Small intestine (tissue), 7 donors: ENCODE results near the gene NECAB3. TPM values are rescaled to one million over a fixed set of nuclear protein-coding genes. Genes with fewer than 3 reads are reported as not detected.
A peak's percentile ranks its signal among the peaks of the same experiment; 100 is the strongest.

Source experiments
- DNase-seq, 2 donors: peaks; one replicate each; pipeline versions ENCODE4 v3.0.0 to v3.0.0-alpha.2; 2013
- FAIRE-seq: peaks from 2 replicates; lab custom pipeline; 2012; peaks lifted over from hg19 to GRCh38; lab: Jason Lieb, UNC
- H3K27ac ChIP-seq, 3 donors: one replicate each; pipeline ENCODE4 v1.5.1; 2013; ENCODE audit warnings: low read length in 2 of 3, mild to moderate bottlenecking in 2 of 3, control low read depth in 1 of 3, inconsistent platforms in 1 of 3, low read depth in 1 of 3, moderate library complexity in 1 of 3
- H3K27me3 ChIP-seq, 3 donors: one replicate each; pipeline ENCODE4 v1.6.1; 2013; ENCODE audit warnings: low read length in 3 of 3, inconsistent platforms in 1 of 3; ENCODE audit not compliant: control insufficient read depth in 3 of 3, insufficient read depth in 3 of 3
- H3K36me3 ChIP-seq, 3 donors: one replicate each; pipeline ENCODE4 v1.6.1; 2013; ENCODE audit warnings: low read length in 3 of 3, inconsistent platforms in 1 of 3, low read depth in 1 of 3, mild to moderate bottlenecking in 1 of 3, moderate library complexity in 1 of 3; ENCODE audit not compliant: control insufficient read depth in 3 of 3, insufficient read depth in 2 of 3
- H3K4me1 ChIP-seq, 3 donors: one replicate each; pipeline ENCODE4 v1.6.1; 2013; ENCODE audit warnings: low read length in 2 of 3, inconsistent platforms in 1 of 3, low read depth in 1 of 3, mild to moderate bottlenecking in 1 of 3, moderate library complexity in 1 of 3; ENCODE audit not compliant: control insufficient read depth in 3 of 3, insufficient read depth in 2 of 3
- H3K4me3 ChIP-seq, 3 donors: one replicate each; pipeline ENCODE4 v1.5.1; 2013; ENCODE audit warnings: low read length in 3 of 3, control low read depth in 1 of 3, inconsistent platforms in 1 of 3, low read depth in 1 of 3, mild to moderate bottlenecking in 1 of 3, moderate library complexity in 1 of 3
- H3K9me3 ChIP-seq, 2 donors: one replicate each; pipeline ENCODE4 v1.6.1; 2013; ENCODE audit warnings: low read depth in 1 of 2, low read length in 1 of 2; ENCODE audit not compliant: control insufficient read depth in 2 of 2, insufficient read depth in 1 of 2
- WGBS, 3 donors: extraction: QIAGEN DNeasy Blood & Tissue Kit; methylation state at CpG; one replicate each; pipeline ENCODE4 v1.1.7; 2013; 5-methylcytosine and 5-hydroxymethylcytosine counted together
- polyA plus RNA-seq, 4 donors: library from polyadenylated mRNA; stranded (reverse) in 3 of 4; unstranded in 1 of 4; fragments of 200-250 nt in 3 of 4; fragments of 120-200 nt in 1 of 4; gene quantifications; one replicate each; pipeline versions ENCODE4 v1.2.1 to v1.2.3, GENCODE V29; 2013
- donor health status: healthy with polysubstance abuse.
- donor health status: control.
- donor health status: control.
- donor health status: Bipolar disorder and iron deficiency.
- donor health status: healthy.

NECAB3 gene
- polyA plus RNA-seq, 4 donors, result 24.4 to 54.8 (median 42.2) TPM

GRCh38 chr20:33670715-33671499, 3.3 kb downstream of the NECAB3 start:
- Histone ChIP-seq H3K9me3 (no peaks in the 10 kb centered on the region), H3K27ac (no peak overlapping the region), H3K4me1 (peaks cover 3 to 39% (median 5%) of the 10 kb centered on the region in 3 donors), H3K27me3 (no peaks in the 10 kb centered on the region), H3K4me3 (no peak overlapping the region), H3K36me3 (peaks cover 0 to 45% (median 5%) of the 10 kb centered on the region in 3 donors)
- FAIRE-seq (no peak), DNase-seq (no peak)
- 86 to 89% (median 88%) methylated on average over 6 of the region's 6 CpGs for WGBS, 3 donors

GRCh38 chr20:33669873-33670640, 4.2 kb downstream of the NECAB3 start:
- H3K27me3 ChIP-seq, result no peaks in the 10 kb centered on the region
- peaks cover 0 to 41% (median 5%) of the 10 kb centered on the region in 3 donors for H3K36me3 ChIP-seq
- peaks cover 3 to 32% (median 5%) of the 10 kb centered on the region in 3 donors for H3K4me1 ChIP-seq
- no peak overlapping the region for H3K4me3 ChIP-seq
- no peak for FAIRE-seq
- H3K27ac ChIP-seq, result no peak overlapping the region
- H3K9me3 ChIP-seq, result no peaks in the 10 kb centered on the region
- 76 to 92% (median 89%) methylated on average over 12 to 13 of the region's 13 CpGs for WGBS, 3 donors
- DNase-seq, result no peak

GRCh38 chr20:33669224-33669623, 5.0 kb downstream of the NECAB3 start:
- Histone ChIP-seq H3K4me3 (no peak overlapping the region), H3K4me1 (peaks cover 0 to 29% (median 0%) of the 10 kb centered on the region in 3 donors), H3K36me3 (peaks cover 0 to 41% (median 5%) of the 10 kb centered on the region in 3 donors), H3K27ac (no peak overlapping the region), H3K9me3 (no peaks in the 10 kb centered on the region), H3K27me3 (no peaks in the 10 kb centered on the region)
- 92 to 98% (median 94%) methylated on average over 5 of the region's 5 CpGs for WGBS, 3 donors
- FAIRE-seq (no peak), DNase-seq (no peak)

DNA sequence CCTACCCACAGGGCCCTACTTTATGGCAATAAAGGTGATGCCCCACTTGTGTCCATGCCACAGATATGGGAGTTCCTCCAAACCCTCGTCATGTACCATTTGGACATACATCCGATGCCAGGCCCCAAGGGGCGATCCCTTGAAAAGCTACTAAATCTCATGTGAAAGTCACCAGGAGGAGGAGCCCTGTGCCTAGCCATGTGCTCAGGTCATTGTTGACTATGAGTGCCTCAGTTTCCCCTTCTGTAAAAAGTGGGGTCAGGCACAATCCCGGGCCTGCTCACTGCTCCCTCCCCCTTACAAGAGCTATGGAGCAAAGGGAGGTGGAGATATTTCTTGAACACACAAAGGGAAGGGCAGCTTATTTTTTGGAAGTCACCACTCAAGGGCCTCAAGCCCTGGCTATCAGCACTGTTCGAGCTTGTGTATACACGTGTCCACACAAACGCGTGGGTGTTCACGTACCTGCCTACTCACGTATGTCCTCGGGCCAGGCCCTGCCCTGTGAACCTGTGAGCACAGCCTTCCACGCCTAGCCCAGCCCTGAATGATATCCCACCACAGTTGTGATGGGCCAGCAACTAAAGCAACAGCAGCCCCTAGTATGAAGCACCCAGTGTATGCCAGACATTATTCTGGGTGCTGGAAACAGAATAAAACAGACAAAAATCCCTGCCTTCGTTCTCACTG, 5.6 kb downstream of the NECAB3 start:
- WGBS, 3 donors, result 65 to 86% (median 79%) methylated on average over 13 of the region's 13 CpGs
- peaks cover 0 to 41% (median 5%) of the 10 kb centered on the region in 3 donors for H3K36me3 ChIP-seq
- no peaks in the 10 kb centered on the region for H3K9me3 ChIP-seq
- H3K4me1 ChIP-seq, result peaks cover 0 to 33% (median 0%) of the 10 kb centered on the region in 3 donors
- no peaks in the 10 kb centered on the region for H3K27me3 ChIP-seq
- no peak overlapping the region for H3K4me3 ChIP-seq
- peak overlapping the region in 1 of 3 donors; percentile 3 for H3K27ac ChIP-seq
- no peak for FAIRE-seq
- DNase-seq, result no peak

DNA sequence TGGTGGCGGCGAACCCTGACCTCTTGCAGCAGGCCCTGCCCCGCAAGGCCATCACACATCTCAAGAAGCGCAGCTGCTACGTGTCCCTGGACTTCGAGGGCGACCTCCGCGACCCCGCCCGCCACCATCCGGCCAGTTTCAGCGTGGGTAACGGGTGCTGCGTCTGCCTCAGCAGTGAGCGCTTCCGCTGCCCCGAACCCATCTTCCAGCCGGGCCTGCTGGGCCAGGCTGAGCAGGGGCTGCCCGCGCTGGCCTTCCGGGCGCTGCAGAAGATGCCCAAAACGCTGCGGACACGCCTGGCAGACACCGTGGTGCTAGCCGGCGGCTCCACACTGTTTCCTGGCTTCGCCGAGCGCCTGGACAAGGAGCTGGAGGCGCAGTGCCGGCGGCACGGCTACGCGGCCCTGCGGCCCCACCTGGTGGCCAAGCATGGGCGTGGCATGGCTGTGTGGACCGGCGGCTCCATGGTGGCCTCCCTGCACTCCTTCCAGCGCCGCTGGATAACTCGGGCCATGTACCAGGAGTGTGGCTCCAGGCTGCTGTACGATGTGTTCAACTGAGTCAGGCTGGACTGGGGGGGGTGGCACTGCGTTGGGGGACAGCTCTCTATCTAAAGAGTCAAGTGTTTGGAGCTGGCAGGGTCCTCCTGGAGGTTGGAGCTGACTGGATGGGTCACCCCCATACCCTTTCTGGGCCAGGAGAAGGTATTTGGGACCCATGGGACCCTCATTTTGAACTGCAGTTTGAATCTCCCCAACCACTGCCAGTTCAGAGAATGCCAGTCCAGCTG, 6.4 kb downstream of the NECAB3 start:
- 2 to 19% (median 11%) methylated on average over 43 to 47 of the region's 47 CpGs for WGBS, 3 donors
- H3K4me1 ChIP-seq, result peaks cover 0 to 31% (median 2%) of the 10 kb centered on the region in 3 donors

DNA sequence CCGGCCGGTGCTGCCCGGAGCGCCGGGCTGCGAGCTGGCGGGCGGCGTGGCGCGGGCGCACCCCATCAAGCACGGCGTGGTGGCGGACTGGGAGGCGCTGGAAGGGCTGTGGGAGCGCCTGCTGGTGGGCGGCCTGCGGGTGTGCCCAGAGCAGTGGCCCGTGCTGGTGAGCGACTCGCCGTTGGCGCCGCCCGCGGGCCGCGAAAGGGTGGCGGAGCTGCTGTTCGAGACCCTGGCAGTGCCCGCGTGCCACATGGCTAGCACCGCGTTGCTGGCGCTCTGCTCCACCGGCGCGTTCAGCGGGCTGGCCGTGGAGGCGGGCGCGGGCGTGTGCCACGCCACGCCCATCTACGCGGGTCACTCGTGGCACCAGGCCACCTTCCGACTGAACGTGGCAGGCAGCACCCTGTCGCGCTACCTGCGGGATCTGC, 7.0 kb downstream of the NECAB3 start:
- H3K27ac ChIP-seq, result peak overlapping the region; percentile 68 to 97 (median 82)
- H3K9me3 ChIP-seq, result no peaks in the 10 kb centered on the region
- H3K27me3 ChIP-seq, result no peaks in the 10 kb centered on the region
- WGBS, 3 donors, result 3 to 28% (median 7%) methylated on average over 38 to 55 of the region's 55 CpGs
- H3K36me3 ChIP-seq, result peaks cover 0 to 41% (median 5%) of the 10 kb centered on the region in 3 donors
- H3K4me3 ChIP-seq, result peak overlapping the region; percentile 44 to 58 (median 52)
- peaks cover 0 to 31% (median 5%) of the 10 kb centered on the region in 3 donors for H3K4me1 ChIP-seq
- peak; percentile 59 to 73 for DNase-seq
- FAIRE-seq, result no peak

More for the DNA sequence above, 6.4 kb downstream of the NECAB3 start:
- FAIRE-seq, result no peak
- H3K27me3 ChIP-seq, result no peaks in the 10 kb centered on the region
- peak overlapping the region in 2 of 3 donors; percentile 82 to 97 for H3K27ac ChIP-seq
- H3K9me3 ChIP-seq, result no peaks in the 10 kb centered on the region
- peak; percentile 83 to 91 for DNase-seq
- peaks cover 0 to 41% (median 5%) of the 10 kb centered on the region in 3 donors for H3K36me3 ChIP-seq
- H3K4me3 ChIP-seq, result peak overlapping the region; percentile 44 to 58 (median 52)

DNA sequence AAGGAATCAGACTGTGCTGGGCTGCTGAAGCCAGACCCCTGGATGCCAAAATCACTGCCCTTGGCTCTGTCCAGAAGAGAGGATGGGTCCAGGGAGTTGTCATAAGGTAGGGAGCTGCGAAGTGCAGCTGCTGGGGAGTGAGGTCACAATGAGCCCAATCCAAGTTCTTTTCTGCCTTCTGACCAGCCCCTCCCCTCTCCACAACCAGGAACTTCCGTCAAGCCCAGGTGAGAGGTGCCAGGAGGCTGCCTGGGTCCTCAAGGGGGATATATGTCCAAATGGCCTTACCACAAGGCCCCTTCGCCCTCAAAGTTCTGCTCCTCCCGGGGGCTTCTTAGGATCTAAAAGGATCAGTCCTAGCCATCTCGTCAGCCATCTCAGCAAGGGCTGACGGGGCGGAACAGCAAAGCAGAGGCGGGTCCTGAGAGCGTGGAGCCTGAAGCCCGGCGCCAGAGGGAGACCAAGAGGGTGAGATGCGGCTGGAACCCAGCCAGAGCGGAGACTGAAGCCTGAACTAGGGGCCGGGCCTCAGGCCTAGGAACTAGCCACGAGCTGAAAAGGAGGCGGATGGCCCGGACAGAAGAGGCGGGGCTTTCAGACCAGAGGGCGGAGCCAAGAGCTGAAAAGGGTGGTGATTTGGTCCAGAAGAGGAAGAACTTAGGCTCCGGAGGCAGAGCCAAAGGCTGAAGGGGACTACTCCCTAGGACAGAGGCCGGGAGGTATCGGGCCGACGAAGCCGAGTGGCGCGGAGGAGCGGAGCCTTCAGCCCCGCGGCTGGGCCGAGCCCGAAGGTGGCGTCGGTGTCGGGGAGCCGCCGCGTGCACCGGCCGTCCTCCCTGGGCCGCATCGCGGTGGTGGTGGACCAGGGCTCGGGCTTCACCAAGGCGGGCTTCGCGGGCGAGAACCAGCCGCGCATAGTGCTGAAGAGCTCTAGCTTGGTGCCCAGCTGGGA, 7.7 kb downstream of the NECAB3 start, which contains the start of gene ACTL10:
TSS of gene ACTL10 (plus strand) at position 651 of the 952 bp plus-strand sequence. CDS start 555 bp downstream, outside the sequence.
- Histone ChIP-seq H3K36me3 (peaks cover 0 to 36% (median 5%) of the 10 kb centered on the region in 3 donors), H3K4me3 (peak within 1 kb of the TSS; percentile 44 to 58 (median 52)), H3K9me3 (no peaks in the 10 kb centered on the region), H3K27ac (peak within 1 kb of the TSS; percentile 68 to 97 (median 82)), H3K4me1 (peaks cover 0 to 31% (median 5%) of the 10 kb centered on the region in 3 donors), H3K27me3 (no peaks in the 10 kb centered on the region)
- WGBS, 3 donors, result 3 to 6% (median 4%) methylated on average over 41 to 50 of the region's 50 CpGs
- peak; percentile 98 for DNase-seq
- no peak for FAIRE-seq
